Head of caudate nucleus (tissue), 42 donors: ENCODE measurements around the gene VTI1A.

Experiments used
- DNase-seq, 42 donors: peaks; one replicate each; pipeline versions ENCODE4 v3.0.0 to v3.0.0-alpha.2; 2020 to 2021; ENCODE audit warnings: mixed read lengths in 7 of 42
- intact Hi-C: fragments of 100-400 bp; cut with DNase I; formaldehyde crosslinking; loops from one replicate; pipeline ENCODE4 v1.15.0; 2022

The VTI1A gene

DNA sequence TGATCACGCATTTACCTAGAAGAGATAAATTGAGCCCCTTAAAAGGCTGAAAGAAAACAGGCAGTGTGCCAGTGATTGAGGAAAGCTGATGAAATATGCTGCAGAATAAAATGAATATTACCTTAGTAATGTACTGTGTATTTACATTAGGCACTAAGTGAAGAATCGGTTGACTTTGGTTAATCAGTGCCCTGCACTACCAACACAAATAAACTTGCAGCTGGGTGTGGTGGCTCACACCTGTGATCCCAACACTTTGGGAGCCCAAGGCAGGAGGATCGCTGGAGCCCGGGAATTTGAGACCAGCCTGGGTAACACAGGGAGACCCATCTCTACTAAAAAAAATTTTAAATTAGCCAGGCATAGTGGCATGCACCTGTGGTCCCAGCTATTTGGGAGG is 354.7 kb downstream of the VTI1A start:
- intact Hi-C loops: no loop called here
- no peak for DNase-seq

DNA sequence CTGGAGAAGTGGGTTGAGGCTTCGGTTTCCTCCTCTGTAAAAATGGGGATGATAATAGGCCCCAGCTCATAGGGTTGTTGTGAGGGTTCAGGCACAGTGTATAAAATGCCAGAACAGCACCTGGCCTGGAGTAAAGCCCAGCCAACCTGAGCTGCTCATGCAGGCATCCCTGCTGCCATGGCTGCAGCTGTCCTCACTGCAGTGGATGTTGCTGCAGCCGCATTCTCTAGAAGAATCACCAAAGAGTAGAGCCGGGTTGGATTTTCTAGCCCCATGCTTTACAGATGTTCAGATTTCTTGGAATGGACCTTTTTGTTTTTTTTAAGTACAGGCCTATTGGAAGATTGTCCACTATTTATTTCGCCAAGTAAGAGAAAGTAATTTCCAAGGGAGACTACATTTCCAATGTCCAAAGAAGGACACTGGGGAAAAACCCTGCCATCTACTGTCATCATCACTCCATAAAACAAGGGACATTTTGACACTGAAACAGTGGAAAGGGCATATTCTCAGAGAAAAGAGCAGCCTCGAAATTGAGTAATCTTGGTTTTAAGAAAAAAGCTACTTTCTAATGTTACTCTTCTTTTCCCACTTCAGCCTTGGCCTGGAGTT is 355.5 kb downstream of the VTI1A start:
- no peak for DNase-seq
- intact Hi-C loops: no loop called here

DNA sequence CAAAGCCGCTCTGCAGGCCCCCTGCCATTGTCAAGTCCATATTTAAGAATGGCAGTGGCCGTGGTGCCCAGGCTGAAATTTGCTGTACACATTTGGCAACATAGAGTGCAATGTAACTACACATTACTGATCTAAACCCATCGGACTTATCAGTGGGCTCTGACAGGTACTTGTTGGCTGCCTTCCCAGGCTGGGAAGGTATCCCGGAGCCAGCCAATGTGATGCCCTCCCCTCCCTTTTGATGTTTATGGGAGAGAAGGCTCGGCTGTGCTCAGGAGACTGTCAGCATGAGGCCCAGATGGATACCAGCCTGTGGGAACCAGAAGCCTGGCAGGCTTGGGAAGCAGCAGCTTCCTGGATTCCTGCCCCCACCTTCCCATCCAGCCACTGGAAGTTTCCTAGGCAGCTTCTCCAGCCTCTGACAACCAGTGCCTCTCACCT is 357.0 kb downstream of the VTI1A start:
- DNase-seq: peak in 2 of 42 donors; percentile 5 to 11
- intact Hi-C loops: no loop called here

DNA sequence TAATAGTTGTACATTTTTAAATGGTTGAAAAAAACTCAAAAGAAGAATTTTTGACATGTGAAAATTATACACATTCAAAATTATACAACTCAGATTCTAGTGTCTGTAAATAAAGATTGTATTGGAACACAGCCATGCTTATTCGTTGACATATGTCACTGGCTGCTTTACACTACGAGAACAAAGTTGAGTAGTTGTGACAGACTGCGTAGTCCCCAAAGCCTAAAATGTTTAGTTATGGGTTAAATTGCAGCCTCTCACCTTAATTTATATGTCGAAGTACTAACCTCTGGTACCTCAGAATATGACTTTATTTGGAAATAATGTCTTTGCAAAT is 358.2 kb downstream of the VTI1A start:
- intact Hi-C loops: no loop called here
- DNase-seq: no peak

DNA sequence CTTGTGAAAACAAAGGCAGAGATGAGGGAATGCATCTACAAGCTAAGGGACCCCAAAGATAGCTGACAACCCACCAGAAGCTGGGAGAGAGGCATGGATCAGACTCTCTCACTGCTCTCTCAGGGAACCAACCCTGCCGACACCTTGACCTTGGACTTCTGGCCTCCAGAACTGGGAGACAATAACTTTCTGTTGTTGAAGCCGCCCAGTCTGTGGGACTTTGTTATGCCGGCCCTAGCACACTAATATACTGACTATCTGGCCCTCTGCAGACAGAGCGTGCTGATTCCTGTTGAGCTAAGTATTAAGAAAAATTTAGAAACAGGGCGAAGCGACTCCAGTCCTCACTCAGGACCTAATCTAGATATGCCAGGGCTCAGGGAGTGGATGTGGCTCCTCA is 358.7 kb downstream of the VTI1A start:
- no peak for DNase-seq
- intact Hi-C loops: no loop called here

DNA sequence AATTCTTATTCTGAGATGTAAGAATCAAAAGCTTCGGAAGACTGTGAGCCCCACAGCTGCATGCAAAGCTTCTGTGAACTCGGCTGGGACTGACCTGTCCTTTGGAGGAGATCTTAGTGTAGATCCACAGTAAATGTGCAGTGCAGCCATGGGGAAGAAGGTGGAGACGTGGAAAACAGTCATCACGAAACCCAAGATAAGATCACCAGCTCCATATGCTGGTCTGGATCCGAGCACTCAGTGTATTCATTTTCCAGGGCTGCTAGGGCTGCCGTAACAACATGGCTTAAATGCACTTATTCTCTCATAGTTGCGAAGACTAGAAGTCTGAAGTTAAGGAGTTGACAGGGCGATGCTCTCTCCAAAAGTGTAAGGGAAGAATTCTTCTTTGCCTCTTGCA is 360.0 kb downstream of the VTI1A start:
- intact Hi-C loops: no loop called here
- DNase-seq: no peak

DNA sequence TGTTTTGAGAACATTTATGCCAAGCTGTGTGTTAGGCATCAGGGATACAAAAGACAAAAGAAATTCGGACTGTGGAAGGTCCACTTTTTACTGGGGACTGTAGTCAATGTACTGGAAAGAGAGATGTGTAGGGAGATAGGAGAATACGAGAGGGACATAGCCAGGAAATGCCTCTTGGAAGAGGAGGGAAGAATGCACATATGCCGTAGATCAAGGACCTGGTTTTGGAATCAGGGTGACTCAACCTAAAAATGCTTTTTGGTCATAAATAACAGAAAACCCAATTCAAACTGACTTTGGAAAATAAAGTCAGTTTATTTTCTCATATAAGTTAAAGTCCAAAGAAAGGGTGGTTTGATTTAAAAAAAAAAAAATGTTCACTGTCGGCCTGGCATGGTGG is 362.7 kb downstream of the VTI1A start:
- intact Hi-C loops: no loop called here
- DNase-seq: no peak

DNA sequence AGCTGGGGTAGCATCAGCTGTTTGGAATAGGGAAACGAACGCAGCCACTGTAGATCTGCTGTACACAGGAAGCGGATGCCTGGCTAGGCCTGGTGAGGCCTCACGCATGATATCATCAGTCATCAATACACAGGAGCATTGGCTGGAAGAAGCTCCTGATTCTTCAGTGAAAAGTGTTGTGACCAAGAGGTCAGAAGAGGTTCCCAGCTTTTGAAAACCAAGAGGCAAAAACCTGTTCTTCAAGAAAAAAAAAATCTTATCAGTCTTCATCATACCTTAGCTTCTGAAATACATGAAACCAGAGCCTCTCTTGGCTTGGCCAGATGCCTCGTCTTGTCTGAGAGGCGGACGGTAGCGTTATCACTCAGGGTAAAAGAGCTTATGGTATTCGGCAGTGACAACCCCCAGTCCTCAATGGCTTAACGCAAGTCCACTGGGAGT is 363.7 kb downstream of the VTI1A start:
- DNase-seq: no peak

DNA sequence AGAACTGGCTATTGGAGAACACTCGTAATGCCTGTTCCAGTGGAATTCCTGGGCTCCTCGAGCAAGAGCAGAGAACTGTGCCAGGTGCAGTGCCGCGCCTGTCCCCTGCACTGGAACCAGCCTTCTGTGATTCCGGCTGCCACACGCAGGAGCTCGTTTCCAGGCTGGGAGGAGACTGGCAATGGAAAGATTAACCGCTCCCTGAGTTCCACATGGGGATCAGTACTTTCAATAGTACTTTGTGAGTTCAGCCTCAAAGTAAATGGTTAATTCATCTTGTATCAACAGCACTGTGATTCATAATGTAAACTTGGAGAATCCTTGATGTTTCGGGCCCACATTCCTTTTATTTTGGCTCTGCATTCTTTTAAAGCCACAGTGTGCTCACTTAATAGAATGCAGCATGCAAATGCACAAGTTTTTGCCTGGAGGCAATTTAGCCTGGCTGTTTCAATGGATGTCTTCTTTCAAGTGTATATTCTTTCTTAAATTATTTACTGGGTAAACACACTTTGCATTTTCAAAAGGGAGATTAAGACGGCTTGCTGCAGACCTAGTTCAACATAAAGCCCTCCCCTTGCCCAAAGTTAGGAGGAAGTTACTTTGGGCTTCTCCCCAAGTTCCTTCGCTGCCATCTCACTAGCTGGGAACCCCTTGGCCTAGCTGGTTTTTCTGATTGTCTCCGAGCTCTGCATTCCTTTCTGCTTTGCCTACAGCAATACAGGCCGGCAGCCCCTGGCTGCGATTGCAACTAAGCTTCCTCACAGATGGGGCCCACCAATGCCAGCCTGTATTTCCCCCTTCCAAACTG is 364.9 kb downstream of the VTI1A start:
- intact Hi-C loops: no loop called here
- peak in 2 of 42 donors; percentile 15 to 17 for DNase-seq

More for the DNA sequence above, 363.7 kb downstream of the VTI1A start:
- intact Hi-C loops: no loop called here

DNA sequence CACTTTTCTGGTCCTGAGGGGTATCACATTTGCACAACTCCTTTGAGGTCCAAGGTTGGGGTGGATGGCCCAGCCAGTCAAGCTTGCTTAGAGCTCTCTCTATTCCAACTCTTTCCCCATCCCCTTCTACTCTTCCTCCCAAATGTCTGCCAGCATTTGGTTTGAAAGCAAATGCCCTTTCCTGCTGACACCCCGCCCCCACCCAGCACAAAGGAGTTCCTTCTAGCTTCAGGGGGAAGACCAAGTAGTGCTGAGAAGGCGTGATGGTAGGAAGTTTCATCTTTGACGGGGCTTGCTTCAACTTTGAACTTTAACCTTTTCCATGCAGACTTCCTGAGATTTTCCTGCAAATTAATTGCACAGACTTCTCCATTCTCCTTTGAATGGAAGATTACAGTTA is 365.6 kb downstream of the VTI1A start:
- intact Hi-C loops: no loop called here

DNA sequence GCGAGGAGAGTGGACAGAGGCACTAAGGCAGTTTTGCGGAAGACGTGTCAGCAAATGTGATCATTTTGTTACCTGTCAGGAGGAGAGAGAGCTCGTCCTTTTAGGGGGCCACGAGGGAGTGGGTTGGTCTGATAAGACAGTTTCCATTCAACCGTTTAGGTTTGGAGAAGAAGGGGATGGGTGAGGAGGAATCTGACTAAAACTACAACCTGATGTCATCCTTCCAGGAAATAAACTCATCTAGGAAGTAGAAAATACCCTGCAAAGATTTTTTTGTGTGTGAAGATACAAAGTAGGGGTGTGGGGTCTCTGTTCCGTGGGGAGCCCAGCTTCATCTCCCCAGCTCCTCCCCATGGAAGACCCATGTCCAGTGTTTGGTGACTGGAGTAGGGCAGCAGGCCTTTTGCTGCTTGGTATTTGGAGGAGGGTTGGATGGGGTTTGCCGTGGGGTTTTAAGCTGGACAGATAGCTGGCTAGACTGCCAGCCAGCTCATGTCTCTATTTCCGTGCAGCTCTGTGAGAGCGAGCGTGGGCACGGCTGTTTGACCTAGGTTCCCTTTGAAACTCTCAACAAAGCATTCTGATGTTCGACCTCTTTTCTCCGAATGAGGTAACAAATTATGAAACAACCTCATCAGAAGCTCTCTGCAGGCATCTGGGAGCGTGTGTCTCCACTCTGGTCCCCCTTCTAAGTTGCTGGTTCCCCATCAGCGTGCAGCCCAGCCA is 367.0 kb downstream of the VTI1A start:
- intact Hi-C loops: no loop called here
- DNase-seq: no peak

More for the DNA sequence above, 365.6 kb downstream of the VTI1A start:
- no peak for DNase-seq

DNA sequence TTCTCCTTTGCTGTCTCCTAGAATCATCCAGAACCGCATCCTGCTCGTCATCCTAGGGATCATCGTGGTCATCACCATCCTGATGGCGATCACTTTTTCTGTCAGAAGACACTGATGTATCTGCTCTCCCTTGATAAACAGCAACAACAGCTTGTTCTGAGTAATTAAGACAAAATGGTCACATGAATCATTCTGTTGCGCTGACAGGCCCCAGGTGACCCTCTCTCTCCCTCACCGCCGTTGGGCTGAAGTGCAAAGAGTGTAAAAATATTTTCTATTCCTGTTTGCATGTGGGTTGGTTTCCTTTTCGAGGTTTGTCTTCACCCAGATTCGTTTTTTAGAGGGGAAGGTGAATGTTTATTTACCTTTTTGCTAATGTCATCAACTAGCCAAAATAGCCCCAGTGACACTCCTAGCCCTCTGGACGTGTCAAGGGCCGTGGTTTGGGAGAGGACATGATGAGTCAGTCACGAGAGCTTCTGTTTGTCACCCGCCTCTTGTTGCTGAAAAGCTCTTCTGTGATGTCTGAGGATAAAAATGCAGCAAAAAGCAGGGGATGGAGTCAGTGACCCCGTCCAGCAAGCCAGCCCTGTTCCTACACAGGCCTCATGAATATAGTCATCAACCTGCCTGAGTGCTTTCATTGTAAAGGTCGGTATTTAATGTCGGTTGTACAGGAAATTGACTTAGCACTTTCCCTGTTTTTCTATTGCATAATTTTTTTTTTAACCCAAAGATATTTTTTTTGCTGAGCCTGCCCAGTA is 368.4 kb downstream of the VTI1A start:
- intact Hi-C loops: no loop called here
- no peak for DNase-seq

DNA sequence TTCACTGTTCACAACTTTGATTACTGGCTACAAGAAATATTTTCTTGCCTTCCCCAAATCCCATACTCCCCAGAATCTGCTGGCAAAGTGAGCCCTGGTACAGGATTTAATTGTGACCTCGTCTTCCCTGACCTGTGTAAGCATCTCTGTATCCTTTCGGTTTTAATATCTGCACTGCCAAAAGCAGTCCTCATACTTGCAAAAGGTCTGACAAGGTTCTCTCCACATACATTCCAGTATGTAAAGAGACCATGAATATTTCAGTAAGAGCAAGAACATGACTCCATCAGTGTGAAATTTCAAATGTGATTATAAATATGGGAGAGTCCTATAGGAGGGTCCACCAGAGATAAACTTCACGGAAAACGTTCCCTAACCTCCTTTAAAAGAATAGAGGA is 369.0 kb downstream of the VTI1A start:
- no peak for DNase-seq
- intact Hi-C loops: no loop called here

DNA sequence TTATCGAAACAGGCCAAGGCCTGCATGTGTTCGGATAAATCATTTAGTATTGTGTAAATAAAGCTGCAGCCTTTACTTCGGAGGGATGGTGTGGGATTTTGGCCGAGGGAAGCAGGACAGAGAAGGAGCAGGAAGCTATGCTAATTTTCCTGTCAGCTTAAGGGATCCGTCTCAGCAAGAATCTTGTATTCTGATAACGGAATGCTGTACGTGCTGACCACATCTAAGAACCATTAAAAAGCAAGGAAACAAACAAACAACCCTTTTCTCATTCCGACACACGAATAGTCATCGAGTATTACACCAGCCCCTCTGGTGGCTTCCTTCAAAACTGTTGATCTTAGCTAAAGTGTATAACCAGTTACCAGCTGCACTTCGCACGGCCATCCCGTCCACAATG is 369.9 kb downstream of the VTI1A start:
- intact Hi-C loops: no loop called here
- DNase-seq: no peak

DNA sequence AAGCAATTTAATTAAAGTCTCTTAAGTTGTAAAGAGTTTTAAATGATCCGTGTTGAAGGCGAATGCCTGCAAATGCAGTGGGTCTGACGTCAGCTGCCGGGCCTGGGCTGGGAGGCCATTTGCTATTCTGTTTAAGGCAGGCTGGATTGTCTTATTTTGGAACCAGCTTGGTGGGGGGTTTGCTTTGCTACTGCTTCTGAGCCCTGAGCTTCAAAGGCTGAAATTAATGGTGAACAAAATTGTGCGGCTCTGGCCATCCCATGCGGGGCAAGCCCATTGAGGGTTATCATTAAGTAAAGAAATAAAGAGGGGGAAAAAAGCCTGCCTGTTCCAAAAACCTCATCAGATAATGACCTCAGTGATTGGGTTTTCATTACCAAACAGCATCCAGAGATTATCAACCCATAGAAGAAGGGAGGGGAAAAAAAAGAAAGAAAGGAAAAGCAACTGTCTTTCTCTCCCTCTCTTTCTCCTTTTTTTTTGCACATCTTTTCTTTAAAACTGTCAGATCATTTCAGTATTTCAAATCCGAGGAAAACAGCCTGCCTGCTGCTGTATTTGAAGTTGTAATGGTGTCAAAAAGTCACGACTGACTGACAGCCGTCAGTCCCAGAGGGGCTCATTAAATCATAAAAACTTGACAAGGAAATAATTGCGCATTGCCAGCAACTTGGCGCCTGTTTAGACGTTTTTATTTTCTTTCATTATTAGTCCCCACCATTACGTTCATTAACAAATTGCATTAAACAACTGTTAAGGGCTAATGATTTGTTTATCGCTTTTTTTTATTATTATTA is 371.2 kb downstream of the VTI1A start:
- DNase-seq: no peak
- intact Hi-C loops: no loop called here

DNA sequence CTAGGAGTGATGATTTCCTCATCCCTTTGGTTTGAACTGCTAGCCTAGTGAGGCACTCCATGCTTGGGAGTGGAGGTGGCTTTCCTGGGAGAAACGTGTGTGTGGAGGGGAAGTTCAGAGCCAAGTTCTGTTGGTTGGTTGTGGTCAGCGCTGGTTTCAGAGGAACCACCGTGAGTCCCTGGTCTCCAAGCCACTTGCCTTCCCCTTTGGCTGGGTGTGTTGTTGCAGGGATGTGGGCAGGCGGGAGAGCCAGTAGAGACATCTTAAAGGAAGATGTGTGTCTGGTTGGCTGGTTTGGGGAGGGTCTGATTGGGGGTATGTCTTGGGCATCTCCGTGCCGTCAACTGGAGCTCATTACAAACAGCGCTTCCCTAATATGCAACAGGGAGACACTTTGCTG is 372.2 kb downstream of the VTI1A start:
- intact Hi-C loops: no loop called here
- DNase-seq: no peak

DNA sequence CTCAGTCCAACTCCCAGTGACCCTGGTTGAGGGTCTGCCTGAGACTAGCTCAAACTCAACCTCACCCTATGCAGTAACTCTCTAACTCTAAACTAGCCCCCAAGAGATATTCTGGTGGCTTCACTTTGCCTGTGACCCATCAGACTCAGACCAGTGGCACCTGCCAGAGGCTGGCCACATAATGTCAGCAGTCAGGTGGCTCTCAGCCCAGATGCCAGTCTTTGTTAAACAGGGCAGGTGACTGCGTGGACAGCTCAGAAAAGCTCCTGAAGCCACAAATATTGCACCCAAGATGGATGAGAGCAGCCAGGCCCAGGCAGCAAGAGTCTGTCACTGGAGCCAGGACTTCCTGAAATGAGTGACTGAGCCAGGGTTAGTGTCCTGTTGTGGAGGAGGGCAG is 373.3 kb downstream of the VTI1A start:
- DNase-seq: no peak
- intact Hi-C loops: no loop called here

DNA sequence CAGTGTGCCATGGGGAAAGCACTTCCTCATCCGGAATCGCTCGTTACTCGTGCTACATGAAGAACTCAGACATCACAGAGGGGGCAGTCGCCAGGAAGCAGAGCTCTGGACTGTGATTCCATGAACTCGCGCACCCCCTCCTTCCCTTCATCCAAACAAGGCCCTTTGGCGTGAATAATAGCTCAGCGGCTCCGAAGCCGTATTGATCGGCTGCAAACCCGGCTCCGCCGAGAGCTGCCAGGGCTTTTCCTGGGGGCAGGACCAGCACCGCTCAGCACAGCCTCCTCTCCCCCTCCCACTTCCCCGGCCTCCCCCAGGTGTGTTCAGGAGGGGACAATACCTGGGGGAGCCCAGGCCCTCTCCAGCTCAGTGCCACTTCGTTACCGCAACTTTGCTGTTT is 374.0 kb downstream of the VTI1A start:
- DNase-seq: no peak
- intact Hi-C loops: no loop called here

DNA sequence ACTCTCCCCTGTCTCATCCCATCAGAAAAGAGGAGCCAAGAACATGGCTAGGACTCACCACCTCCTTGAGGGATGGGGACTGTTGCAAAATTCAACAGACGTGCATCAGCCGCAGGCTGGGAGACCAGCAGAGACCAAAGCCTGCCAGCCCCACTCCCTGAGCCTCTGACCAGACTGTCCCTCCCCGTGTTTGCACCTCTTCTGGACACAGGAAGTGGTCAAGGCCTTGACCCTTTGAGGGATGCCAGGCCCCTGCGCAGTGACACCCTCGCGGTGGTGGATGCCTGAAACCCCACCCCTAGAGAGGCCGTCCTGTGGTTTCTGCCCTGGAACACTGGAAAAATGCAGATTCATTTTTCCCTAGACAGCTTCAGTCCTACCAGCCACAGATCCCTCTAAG is 374.6 kb downstream of the VTI1A start:
- no peak for DNase-seq
- intact Hi-C loops: no loop called here
